ENCODE results near the gene ADPGK.
"Not testable (repeated sequence)": the region's sequence is repeated elsewhere in the genome, so short reads cannot be mapped to it uniquely, and the experiment has no call there.

The ADPGK gene

DNA sequence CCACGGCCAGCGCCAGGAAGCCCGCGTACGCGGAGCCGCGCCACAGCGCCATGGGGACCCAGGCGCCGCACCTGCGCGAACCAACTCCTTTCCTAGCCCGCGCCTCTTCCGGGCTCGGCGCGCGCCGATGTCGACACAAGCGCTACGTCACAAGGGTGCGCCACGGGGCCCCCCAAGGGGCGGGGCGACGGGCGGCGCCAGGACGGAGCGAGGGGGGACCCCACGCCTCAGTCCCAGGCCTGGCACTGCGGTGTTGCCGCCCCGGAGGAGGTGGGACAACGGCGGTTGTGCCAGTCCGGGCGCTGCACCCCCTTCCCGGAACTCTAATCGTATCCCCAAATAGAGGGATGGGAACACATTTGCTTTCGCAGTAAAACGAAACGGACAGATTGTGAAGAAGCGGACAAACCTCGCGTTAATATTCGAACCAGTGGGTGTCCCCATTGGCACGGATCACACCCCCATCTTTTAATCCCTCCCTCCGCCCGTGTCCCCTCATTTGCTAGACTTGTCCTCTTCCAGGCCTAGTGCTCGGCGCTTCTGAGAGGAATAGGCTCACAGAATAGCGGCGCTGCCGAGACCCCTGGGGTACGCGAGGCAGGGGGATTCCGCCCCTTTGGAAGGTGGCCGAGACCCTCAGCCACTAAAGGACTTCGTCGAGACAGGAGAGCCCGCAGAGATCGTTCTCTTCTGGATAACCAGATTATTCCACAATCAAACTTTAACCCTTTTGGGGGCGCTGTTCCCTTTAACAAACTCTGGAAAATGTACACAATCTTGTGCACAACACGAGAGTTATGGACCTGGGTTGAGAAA, at the start of gene ADPGK:
Gene ADPGK (minus strand): TSS at position 119 of the 816 bp plus-strand sequence. CDS start 67 bp downstream, at position 52.
- DNase-seq: peak; percentile 91 to 95

DNA sequence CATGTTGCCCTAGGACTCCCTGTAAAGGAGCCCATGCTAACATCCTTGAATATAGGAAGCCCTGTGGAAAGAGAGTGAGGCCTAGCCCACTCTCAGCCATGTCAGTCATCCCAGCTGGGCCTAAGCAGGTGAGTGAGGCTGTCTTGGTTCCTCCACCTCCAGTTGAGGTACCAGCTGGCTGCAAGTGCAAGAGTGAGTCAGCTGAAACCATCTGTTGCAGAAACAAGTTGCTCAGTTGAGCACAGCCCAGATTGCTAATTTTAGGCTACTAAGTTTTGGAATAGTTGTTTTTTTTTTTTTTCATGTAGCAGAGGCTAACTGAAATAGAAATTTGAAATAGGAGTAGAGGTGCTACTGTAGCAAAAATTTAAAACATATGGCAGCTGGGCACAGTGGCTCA, 43.7 kb upstream of the ADPGK start:
- DNase-seq: no peak

DNA sequence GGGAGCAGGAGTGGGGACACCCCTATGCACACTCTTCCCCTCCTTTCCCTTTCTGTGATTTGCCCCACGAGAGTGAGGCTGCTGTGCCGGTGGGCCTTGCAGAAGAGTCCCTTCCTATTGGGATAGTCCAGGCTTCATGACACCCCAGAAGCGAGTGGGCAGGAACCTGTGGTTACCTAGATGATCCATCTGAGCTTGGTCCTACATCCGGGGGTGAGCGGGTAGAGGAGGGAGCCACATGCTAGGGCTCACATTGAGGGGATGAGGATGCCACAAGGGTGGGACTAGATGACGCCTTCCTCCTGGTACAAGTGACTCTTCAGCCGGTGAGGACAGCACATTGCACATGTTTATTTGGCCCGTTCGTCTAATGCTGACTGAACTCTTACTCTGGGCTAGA, 43.1 kb upstream of the ADPGK start:
- no peak for DNase-seq

DNA sequence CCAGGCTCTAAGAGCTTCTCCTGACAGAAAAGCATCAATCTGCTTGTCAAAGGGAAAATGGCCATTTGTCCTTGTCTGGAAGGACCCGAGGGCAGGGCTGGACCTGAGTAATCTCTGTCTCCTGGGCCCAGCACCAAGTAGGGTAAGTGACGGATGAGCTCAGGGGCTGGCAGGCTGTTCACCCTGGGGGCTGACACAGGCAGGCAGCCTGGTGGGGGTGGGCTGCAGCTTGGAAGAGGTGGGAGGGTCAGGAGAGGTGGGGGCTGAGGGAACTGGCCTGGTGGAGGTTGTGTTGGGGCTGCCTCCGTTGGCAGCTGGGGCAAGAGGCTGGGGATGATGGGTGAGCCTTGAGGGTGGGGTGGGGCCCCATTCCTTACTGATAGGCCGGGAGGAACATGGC, 42.3 kb upstream of the ADPGK start:
- DNase-seq: no peak

DNA sequence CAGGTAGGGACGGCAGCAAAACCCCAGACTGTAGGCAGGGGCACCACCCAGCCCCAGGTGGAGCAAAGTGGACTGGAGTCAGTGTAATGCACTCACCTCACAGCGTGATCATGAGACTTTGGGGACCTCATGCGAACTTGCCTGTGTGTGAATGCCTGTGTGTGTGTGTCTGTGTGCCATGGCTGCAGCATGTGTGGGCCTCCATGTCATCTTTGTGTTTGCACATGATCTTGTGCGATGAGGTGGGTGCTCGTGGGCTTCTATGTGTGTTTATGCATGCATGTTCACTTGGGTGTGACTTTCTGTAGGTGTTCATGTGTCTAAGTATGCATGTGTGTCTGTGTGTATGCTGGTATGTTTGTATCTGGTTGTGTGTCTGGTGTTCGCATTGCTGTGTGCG, 41.2 kb upstream of the ADPGK start:
- DNase-seq: no peak

DNA sequence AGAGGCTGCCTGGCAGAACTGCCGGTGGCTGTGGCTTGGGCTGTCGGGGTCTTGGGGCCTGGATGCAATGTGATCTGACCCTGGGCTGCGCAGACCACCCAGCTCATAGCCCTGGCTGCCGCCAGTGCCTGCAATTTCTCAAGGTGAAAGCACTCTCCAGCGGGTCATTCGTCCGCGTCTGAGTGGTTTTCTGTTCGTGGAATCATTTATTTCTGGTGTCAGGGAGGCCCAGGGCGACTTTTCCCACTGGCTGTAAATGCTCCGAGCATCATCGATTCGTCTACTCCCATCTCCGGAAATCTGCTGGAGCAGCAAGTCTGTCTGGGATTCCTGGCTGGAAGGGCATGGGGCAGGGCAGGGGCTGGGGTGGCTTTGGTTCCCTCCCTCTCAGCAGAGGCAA, 40.6 kb upstream of the ADPGK start:
- DNase-seq: no peak

DNA sequence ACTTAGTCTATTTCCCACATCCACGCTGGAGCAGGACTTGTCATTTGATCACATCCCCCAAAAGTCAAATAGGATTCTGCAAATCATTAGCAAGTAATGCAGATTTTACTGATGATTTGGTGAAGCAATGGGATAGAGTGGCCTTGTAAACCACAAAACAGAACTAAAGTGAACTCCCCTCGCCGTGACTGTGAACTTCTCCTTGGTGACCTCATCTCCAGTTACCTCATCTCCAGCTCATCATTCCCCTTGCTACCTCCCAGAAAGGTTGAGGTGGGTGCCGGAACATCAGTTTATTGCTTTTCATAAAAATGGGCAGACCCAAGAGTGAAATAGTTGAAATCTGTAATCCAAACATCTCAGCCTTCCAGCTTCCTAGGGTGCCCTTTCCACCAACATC, 36.7 kb upstream of the ADPGK start:
- DNase-seq: no peak

DNA sequence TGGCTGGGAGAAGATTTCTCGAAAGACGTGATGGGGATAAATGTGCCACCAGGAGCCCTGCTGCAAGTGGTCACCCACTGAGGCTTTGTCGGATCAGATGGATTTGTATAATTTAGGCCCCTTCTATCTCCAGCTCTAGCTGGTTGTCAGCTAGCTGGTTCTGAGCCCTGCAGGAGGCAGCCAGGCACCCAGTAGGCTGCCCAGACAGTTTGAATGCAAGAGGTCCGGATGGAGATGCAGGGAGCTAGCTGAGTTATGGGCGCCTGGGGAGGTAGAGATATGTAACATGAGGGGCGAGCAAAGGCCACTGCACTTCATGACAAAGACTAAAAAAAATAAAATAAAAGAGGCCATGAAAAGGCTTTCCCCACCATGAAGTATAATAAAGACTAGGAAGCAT, 35.1 kb upstream of the ADPGK start:
- DNase-seq: no peak

DNA sequence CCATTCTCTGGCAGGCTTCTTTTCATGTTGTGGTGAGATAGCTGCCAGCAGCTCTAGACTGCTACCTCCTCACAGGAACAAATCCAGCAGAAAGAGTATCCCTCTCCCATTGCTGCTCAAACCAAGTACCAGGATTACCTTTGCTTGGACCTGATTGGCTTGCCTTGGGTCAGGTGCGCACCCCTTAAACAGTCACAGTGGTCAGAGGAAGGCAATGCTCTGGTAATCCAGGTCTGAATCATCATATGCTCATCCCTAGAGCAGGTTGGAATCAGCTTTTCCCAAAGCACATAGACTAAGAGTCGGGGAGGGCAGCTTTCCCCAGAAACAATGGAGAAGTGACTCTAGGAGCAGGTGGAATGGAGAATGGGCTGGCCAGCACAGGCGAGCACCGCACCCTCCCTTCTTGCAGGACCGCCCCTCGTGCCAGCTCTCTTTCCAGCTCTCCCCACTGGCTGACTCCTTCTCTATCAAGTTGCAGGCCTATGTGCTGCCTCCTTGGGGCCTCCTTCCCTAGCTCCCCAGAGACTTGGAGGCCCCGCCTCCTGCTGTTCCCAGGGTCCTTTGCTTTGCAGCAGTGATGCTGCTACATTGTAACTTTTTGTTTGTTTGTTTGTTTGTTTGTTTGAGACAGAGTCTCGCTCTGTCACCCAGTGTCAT, 29.9 kb upstream of the ADPGK start:
- DNase-seq: no peak

DNA sequence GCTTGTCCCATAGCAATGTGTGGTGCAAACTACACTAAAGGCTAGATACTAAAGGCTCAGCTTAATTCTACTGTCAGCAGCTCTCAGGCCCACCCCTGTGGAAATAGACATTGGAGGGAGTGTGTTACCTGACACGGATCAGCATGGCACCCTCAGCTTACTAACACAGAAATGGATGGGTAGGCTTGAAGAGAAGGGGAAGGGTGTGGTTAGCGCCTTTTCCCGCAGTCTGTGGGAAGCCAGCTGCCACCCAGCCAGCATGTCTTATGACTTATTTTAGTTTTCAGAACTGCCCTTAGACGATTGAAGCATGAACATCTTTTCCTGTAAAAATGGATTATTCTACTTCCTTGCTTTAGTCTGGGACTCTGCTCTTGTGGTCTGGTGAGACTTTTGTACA, 25.8 kb upstream of the ADPGK start:
- DNase-seq: no peak

DNA sequence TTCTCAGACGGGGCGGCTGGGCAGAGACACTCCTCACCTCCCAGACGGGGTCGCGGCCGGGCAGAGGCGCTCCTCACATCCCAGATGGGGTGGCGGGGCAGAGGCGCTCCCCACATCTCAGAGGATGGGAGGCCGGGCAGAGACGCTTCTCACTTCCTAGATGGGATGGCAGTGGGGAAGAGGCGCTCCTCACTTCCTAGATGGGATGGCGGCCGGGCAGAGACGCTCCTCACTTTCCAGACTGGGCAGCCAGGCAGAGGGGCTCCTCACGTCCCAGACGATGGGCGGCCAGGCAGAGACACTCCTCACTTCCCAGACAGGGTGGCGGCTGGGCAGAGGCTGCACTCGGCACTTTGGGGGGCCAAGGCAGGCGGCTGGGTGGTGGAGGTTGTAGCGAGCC, 23.8 kb upstream of the ADPGK start:
- DNase-seq: not testable (repeated sequence)

DNA sequence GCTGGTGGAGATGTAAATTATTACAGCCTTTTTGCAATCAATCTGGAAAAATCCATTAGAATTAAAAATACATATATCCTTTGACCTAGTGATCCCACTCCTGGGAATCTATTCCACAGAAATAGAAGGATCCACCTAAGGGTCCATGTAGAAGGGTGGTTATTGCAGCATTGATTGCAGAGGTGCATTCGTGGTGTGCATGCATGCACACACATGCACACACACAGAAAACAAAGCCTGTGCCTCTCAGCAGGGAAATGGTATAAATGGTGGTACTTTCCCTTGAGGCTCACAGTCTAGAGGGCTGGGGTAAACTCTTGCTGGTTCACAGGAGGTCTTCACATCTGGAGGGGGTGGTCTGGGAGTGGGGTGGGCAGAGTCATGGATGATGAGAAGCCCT, 19.4 kb upstream of the ADPGK start:
- DNase-seq: no peak

DNA sequence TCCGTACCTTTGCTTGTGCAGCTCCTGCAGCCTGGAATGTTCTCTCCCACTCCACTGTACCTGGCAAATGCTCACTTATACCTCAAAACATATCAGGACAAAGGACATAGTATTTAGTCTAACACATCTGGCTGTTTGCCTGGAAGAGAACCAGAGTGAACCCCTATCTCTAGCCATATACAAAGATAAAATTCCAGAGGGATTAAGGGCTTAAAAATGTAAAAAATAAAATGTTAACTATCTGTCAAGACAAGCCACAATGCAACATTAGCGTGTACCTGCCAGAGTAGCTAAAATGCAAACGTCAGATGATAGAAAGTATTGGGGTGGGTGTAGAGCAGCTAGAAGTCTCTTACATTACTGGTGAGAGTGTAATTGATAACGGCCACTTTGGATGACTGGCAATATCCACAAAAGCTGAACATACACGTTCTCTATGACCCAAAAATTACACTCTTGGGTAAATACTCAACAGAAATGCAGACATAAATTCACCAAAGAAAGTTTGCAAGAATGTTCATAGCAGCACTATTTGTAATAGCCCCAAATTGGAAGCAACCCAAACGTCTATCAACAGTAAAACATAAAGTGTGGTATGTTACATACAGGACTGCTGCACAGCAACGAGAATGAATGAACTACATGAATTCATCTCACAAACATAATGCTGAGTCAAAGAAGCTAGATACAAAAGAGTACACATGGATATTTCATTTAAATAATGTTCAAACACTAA, 18.2 kb upstream of the ADPGK start:
- no peak for DNase-seq

DNA sequence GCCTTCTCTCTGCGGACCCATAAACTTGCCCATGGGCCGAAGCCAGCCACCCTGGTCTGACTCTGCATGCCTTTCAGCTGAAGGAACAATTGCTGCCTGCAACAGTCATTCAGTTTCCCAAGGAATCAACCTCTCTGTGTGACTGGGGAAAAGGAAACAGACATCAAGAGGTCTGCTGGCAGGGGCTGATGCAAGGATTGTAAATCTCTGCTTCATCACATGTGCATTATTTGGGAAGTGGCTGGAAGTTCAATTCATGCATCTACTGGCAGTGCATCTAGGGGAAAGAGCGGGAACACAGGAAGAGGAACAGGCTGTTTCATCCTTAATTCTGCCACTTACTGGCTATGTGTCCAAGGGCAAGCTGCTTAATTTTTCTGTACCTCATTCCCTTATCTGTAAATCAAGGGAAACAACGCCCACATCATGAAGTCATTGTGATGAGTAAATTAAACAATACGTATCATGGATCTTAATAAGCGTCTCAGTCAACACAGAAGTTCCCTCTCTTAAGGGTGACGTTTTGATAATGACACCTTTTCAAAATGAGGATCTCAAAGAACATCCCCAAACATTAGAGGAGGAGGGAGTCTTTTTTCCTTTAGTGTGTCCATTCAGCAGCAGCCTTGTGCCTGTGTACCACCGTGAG, 17.4 kb upstream of the ADPGK start:
- no peak for DNase-seq

DNA sequence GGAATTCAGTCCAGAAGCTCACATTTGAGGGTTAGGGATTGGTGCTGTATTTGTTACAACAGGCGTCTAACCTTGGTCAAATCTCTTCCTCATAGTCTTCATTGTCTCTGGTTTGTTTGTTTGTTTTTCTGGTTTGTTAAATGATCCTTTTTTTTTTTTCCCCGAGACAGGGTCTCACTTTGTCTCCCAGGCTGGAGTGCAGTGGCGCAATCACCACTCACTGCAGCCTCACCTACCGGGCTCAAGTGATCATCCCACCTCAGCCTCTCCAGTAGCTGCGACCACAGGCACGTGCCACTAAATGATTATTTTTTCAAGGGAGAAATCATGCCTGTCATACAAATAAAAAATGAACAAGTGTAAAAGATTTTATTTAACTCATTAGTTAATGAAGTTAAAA, 14.3 kb upstream of the ADPGK start:
- no peak for DNase-seq

DNA sequence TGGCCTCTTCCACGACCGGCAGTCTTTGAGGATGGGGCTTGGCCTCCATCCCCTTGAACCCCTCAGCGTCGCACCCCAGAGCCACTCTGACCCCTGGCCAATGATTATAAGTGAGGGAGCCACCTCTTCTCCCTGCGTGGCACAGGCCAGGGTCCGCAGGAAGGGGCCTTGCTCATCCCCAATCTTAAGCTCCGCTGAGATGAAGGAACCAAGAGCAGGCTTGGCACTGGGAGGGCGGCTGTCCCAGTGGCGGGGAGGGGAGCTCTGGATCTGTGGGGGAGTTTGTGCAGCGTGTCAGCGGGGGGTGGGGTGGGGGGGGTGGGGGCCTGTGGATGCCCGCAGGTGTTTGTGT, 13.8 kb upstream of the ADPGK start:
- DNase-seq: no peak

DNA sequence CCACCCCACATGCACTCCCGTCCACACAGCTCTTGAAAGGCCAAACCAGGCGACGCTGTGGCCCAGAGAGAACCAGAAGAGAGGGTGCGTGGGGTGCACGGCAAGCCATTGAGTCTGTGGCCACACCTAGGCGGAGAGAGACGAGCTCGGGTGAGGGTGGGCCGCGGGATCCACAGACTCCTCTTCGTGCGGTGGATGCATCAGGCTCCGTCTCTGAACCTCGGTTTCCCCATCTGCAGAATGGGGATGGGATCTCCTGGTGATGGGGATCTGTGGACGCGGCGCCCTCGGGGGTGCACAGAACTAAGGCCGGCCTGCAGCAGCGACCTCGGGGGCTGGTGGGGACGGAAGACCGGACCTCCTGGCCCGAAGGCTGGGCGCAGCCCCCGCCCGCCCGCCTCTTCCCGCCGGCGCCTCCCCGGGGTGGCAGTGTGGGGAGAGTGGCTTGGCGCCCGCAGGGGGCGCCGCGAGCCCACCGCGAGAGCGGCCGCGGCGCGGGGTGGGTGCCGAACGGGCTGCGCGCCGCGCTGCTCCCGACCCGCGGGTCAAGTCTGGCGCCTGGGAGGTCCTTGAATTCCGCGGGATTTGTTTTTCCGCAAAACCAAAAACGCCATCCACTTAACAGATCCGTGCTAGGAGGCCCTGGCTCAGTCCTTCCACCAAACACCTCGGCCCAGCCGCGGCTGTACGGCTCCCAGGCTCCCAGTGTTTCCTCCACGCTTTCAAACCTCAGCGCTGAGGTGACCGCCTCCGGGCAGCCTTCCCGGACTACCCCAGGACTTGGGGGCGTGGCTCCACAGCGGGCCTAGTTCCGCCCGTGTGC, 13.2 kb upstream of the ADPGK start:
- DNase-seq: peak; percentile 48 to 54

DNA sequence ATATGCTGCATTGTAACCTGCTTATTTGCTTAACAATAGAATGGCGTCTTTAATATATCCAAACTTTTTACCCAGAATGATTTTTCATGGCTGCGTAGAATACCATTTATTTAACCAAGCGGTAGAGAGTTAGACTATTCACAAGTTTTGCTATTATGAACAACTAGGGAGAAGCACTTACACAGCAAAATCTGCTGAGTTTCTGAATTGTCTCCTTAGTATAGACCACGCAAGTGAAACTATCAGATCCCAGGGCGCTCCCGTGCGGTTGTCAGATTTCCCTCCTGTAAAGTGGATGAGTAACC, 12.6 kb upstream of the ADPGK start:
- DNase-seq: no peak

DNA sequence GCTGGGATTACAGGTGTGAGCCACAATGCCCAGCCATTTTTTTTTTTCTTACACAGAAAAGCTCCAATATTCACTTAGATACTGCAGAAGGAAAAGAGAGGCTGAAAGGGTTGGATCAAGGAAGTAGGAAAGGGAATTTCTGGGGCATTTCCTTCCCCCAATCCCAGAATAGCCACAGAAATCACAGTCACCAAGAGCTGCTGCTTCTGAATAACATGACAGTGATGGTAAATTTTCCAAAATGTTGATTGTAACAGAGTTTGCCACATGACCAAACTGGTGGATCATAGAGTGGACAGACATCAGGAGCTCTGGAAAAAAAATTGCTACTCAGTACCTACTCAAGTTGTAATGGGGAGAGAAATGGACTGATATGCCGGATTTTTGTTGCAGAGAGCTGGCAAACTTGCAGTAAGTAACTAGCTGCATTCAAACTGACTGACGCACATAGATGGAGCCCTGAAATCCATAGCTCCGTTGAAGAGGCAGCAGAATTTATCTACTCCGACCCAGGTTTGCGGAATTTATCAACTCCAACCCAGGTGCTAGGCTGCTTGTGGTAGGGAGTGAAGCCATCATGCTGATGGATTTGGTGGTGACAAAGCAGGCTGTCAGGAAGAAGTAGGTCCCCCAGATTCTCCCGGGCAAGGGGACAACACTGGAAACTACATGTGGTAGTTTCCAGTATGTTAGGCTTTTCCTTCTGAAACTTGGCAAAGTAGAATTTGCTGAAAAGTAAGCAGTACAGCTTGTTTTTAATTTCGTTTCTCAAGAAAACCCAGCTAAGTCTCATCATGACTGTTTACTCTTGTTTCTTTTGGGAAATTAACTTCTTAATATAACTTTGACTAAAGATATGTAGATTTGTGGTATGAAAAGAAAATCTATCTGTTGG, 10.5 kb upstream of the ADPGK start:
- no peak for DNase-seq

DNA sequence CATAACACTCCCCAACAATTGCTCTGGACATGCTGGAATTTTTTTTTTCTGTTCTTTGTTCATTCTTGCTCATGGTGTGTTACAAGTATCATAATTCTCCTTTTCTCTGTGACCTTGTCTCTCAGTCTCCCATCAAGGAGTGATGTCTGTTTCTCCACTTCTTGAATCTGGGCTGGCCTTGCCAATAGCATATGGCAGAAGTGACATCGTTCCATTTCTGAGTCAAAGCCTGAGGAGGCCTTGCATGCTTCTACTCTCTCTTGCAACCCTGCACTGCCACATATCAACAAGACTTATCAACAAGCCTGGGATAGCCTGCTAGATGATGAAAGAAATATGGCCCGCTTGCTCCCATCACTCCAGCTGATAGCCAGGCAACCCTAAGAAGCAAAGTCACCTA, 8.9 kb upstream of the ADPGK start:
- no peak for DNase-seq

DNA sequence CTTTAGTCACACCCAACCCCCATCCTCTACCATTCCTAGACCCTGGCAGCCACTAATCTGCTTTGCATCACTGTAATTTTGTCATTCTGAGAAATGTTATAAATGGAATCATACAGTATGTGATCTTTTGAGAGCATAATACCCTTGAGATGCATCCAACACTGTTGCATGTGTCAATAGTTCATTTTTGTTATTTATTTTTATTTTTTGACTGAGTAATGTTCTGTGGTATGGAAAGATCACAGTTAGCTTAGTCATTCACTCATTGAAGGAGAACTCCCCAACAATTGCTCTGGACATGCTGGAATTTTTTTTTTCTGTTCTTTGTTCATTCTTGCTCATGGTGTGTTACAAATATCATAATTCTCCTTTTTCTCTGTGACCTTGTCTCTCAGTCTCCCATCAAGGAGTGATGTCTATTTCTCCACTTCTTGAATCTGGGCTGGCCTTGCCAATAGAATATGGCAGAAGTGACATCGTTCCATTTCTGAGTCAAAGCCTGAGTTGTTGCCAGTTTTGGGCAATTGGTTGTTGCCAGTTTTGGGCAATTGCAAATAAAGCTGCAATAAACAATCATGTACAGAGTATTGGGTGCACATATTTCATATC, 6.8 kb upstream of the ADPGK start:
- DNase-seq: no peak
